Upper lobe of right lung (tissue), 1 donor: ENCODE measurements around the gene BABAM2. TPM values are rescaled to one million over a fixed set of nuclear protein-coding genes. Genes with fewer than 3 reads are reported as not detected.
"Not testable (repeated sequence)": the region's sequence is repeated elsewhere in the genome, so short reads cannot be mapped to it uniquely, and the experiment has no call there.

ENCODE experiments used
- ATAC-seq: fragments of 200-7000 bp; cut with Tn5 transposase; one replicate; pipeline ENCODE4 v1.9.1; 2020; ENCODE audit warnings: mild to moderate bottlenecking, moderate library complexity
- DNase-seq: peaks from one replicate; pipeline ENCODE4 v3.0.0-alpha.2; 2020
- H3K27ac ChIP-seq: fragments of 200-600 bp; one replicate; pipeline ENCODE4 v1.8.0; 2022
- H3K27me3 ChIP-seq: fragments of 200-600 bp; one replicate; pipeline ENCODE4 v1.8.0; 2022; ENCODE audit warnings: mild to moderate bottlenecking
- H3K36me3 ChIP-seq: fragments of 200-600 bp; one replicate; pipeline ENCODE4 v1.8.0; 2022
- H3K4me1 ChIP-seq: fragments of 200-600 bp; one replicate; pipeline ENCODE4 v1.8.0; 2022
- H3K4me3 ChIP-seq: fragments of 200-600 bp; one replicate; pipeline ENCODE4 v1.8.0; 2022; ENCODE audit warnings: mild to moderate bottlenecking
- H3K9me3 ChIP-seq: fragments of 200-600 bp; one replicate; pipeline ENCODE4 v1.8.0; 2022
- CTCF ChIP-seq: fragments of 200-600 bp; IDR thresholded peaks from one replicate; pipeline ENCODE4 v1.8.0; 2022; ENCODE audit warnings: antibody characterized with exemption
- intact Hi-C: fragments of 100-400 bp; cut with DNase I; formaldehyde crosslinking; loops from one replicate; pipeline ENCODE4 v1.11.0; 2022
- total RNA-seq: library from RNA; stranded (reverse); fragmentation: NEBNext Ultra II Directional; extraction: Animal tissue kit (Norgen Biotek cat#: 25700); gene quantifications from one replicate; pipeline ENCODE4 v1.2.1, GENCODE V29; 2021
- donor health status: DM: no; HTN: yes; CAD: no; lungs with severe emphysema.

The BABAM2 gene
- total RNA-seq, 1 donor from 2014 or later, result 36.2 TPM

- no peaks in the 10 kb centered on the region for H3K4me1 ChIP-seq
- H3K4me3 ChIP-seq, result no peak overlapping the region
- no peak for TF ChIP-seq CTCF
- H3K36me3 ChIP-seq, result no peaks in the 10 kb centered on the region
- H3K9me3 ChIP-seq, result no peaks in the 10 kb centered on the region
- DNase-seq, result no peak
- no peak for ATAC-seq
- H3K27me3 ChIP-seq, result no peaks in the 10 kb centered on the region
- H3K27ac ChIP-seq, result no peak overlapping the region
- intact Hi-C loops, result no loop called here
Observed at GRCh38 chr2:28098501-28099225, 208.1 kb downstream of the BABAM2 start.

- no peak for ATAC-seq
- no peak for TF ChIP-seq CTCF
- no peaks in the 10 kb centered on the region for H3K4me1 ChIP-seq
- H3K36me3 ChIP-seq, result no peaks in the 10 kb centered on the region
- no peak overlapping the region for H3K27ac ChIP-seq
- no peaks in the 10 kb centered on the region for H3K9me3 ChIP-seq
- intact Hi-C loops, result no loop called here
- DNase-seq, result no peak
- no peak overlapping the region for H3K4me3 ChIP-seq
- no peaks in the 10 kb centered on the region for H3K27me3 ChIP-seq
Observed at GRCh38 chr2:28101123-28101522, 210.6 kb downstream of the BABAM2 start.

DNA sequence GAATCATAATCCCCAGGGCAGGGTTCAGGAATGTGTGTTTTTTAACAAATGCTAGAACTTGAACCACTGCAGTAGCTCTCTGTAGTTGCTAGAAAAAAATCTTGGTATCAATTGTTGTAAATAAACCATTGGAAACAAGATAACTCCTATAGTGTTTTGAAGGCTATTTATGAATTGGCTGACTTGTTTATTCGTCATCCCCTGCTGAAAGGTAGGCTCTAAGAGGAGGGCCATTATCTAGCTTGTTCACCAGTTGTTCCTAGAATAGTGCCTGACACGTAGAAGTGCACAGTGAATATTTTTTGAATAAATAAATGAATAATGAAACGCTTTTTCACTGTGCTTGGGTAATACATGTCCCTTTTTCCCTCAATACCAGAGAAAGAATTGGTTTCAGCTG, 211.4 kb downstream of the BABAM2 start:
- DNase-seq (no peak), ATAC-seq (no peak)
- no peak for TF ChIP-seq CTCF
- Histone ChIP-seq H3K4me3 (no peak overlapping the region), H3K36me3 (no peaks in the 10 kb centered on the region), H3K4me1 (no peaks in the 10 kb centered on the region), H3K27ac (no peak overlapping the region), H3K27me3 (no peaks in the 10 kb centered on the region), H3K9me3 (no peaks in the 10 kb centered on the region)
- intact Hi-C loops, result no loop called here

GRCh38 chr2:28102455-28102874, 211.9 kb downstream of the BABAM2 start:
- DNase-seq, result no peak
- Histone ChIP-seq H3K9me3 (no peaks in the 10 kb centered on the region), H3K4me3 (no peak overlapping the region), H3K4me1 (no peaks in the 10 kb centered on the region), H3K36me3 (no peaks in the 10 kb centered on the region), H3K27ac (peak overlapping the region; percentile 18), H3K27me3 (no peaks in the 10 kb centered on the region)
- no peak for ATAC-seq
- intact Hi-C loops, result no loop called here
- no peak for TF ChIP-seq CTCF

DNA sequence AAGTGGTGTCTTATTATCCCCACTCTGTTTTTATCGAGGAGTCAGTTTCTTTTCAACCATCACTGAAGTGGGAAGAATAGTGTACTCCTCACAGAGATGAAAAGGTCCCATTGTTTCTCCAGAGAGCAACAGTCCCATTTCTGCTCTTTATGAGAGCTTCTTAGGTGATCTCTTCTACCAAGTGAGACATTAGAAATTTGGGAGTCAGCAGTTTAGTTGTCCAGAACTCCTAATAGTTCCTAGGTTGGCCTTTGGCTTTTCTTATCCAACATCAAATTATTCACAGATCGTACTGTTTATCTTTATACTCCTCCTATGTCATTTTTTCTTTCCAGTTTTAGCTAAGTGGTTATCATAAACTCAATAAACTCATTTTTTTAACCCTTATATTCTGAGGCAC, 213.1 kb downstream of the BABAM2 start:
- no peaks in the 10 kb centered on the region for H3K9me3 ChIP-seq
- H3K36me3 ChIP-seq, result no peaks in the 10 kb centered on the region
- intact Hi-C loops, result no loop called here
- ATAC-seq (no peak), DNase-seq (no peak)
- TF ChIP-seq CTCF, result no peak
- no peaks in the 10 kb centered on the region for H3K27me3 ChIP-seq
- H3K4me3 ChIP-seq, result no peak overlapping the region
- no peaks in the 10 kb centered on the region for H3K4me1 ChIP-seq
- no peak overlapping the region for H3K27ac ChIP-seq

GRCh38 chr2:28108143-28108542, 217.6 kb downstream of the BABAM2 start:
- H3K27me3 ChIP-seq, result no peaks in the 10 kb centered on the region
- DNase-seq, result no peak
- H3K9me3 ChIP-seq, result no peaks in the 10 kb centered on the region
- no peak overlapping the region for H3K27ac ChIP-seq
- no peaks in the 10 kb centered on the region for H3K4me1 ChIP-seq
- intact Hi-C loops, result no loop called here
- H3K36me3 ChIP-seq, result no peaks in the 10 kb centered on the region
- no peak for ATAC-seq
- H3K4me3 ChIP-seq, result no peak overlapping the region
- TF ChIP-seq CTCF, result no peak

GRCh38 chr2:28113771-28114170, 223.2 kb downstream of the BABAM2 start:
- ATAC-seq, intact Hi-C loops, H3K27me3 ChIP-seq, H3K27ac ChIP-seq, H3K4me1 ChIP-seq, H3K36me3 ChIP-seq, H3K4me3 ChIP-seq, H3K9me3 ChIP-seq, DNase-seq: not testable (repeated sequence)
